NCI-H226 (cell line): ENCODE data around the gene KRTAP4-16.
A peak's percentile ranks its signal among the peaks of the same experiment; 100 is the strongest.
"Not testable (repeated sequence)": the region's sequence is repeated elsewhere in the genome, so short reads cannot be mapped to it uniquely, and the experiment has no call there.

Source experiments
- DNase-seq: peaks from one replicate; pipeline ENCODE4 v3.0.0-alpha.2; 2015

KRTAP4-16 gene

GRCh38 chr17:41101586-41102259, at the start of gene KRTAP4-16:
Gene KRTAP4-16, minus strand, starts transcription at chr17:41102209. Its CDS starts 0 bp downstream, at chr17:41102209.
- DNase-seq: no peak

- DNase-seq: no peak
These were observed 49.5 kb upstream of the KRTAP4-16 start for GRCh38 chr17:41151525-41151924.

DNA sequence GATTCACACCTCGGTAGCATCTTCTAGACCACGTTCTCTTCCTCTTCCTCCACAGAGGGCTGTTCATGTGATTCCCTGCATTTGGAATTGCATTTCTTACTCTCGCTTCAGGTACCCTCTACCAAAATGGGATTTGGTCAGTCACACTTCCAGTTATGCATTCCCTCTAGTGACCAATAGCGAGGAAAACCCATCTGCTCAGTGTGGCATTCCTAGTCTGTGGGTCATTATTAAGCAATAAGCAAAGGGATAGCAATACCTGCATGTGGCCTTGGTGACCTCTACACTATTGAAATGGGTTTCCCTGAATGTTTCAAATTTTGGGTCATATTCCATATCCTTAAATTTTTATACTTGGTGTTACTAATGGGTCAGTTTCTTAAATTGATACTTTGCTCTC, 48.0 kb upstream of the KRTAP4-16 start:
- no peak for DNase-seq

GRCh38 chr17:41149652-41149985, 47.6 kb upstream of the KRTAP4-16 start, which contains the start of gene KRTAP4-5:
Gene KRTAP4-5, minus strand, starts transcription at chr17:41149825. Its CDS starts 58 bp downstream, at chr17:41149767.
- no peak for DNase-seq

DNA sequence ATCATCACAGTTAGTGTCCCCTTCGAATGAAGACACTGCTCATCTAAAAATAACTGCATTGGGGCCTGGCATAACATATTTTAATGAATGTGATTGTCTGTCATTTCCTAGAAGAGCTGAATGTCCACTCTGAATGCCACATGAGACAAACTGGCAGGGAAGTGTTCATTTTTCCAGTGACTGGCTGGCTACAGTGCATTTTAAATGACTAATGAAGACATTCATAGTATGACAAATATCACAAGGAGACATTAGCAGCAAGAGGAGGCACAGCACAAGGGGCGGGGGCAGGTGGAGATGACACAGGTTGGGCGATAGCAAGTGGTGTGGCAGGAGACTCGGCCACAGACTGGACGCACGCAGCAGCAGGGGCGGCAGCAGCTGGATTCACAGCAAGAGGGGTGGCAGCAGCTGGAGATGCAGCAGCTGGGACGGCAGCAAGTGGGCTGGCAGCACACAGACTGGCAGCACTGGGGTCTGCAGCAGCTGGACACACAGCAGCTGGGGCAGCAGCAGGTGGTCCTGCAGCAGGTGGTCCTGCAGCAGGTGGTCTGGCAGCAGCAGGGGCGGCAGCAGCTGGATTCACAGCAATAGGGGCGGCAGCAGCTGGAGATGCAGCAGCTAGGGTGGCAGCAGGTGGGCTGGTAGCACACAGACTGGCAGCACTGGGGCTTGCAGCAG, 47.1 kb upstream of the KRTAP4-16 start:
- not testable (repeated sequence) for DNase-seq

GRCh38 chr17:41147531-41148204, 45.7 kb upstream of the KRTAP4-16 start:
- DNase-seq: no peak

DNA sequence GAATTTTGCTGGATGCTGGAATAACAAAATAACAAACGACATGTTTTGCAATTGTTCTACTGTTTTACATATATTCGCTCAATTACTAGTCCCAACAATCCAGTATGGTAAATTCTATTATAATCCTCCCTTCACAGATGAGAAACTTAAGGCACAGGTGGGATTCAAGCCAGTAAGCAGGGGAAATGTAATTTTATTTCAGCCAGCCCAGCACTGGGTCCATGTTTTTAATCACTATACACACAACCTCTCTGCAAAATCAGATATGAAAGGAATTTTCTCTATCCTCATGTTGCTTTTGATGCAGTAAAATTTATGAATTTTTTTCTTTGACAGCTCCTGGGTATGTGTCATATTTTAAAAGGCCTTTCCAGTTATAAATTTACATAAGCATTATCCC, 43.3 kb upstream of the KRTAP4-16 start:
- DNase-seq: no peak

GRCh38 chr17:41144846-41145245, 42.8 kb upstream of the KRTAP4-16 start:
- no peak for DNase-seq

GRCh38 chr17:41141361-41141760, 39.4 kb upstream of the KRTAP4-16 start:
- DNase-seq: peak; percentile 52

GRCh38 chr17:41140360-41141131, 38.5 kb upstream of the KRTAP4-16 start, which contains the start of gene KRTAP4-6:
Gene KRTAP4-6, minus strand, starts transcription at chr17:41140544. Its CDS starts 57 bp downstream, at chr17:41140487.
- DNase-seq: peak; percentile 90

DNA sequence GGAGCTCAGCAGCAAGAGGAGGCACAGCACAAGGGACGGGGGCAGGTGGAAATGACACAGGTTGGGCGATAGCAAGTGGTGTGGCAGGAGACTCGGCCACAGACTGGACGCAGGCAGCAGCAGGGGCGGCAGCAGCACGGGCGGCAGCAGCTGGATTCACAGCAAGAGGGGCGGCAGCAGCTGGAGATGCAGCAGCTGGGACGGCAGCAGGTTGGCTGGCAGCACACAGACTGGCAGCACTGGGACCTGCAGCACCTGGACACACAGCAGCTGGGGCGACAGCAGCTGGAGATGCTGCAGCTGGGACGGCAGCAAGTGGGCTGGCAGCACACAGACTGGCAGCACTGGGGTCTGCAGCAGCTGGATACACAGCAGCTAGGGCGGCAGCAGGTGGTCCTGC, 37.9 kb upstream of the KRTAP4-16 start:
- not testable (repeated sequence) for DNase-seq

- DNase-seq: no peak
These were observed 32.1 kb upstream of the KRTAP4-16 start for GRCh38 chr17:41133880-41134735.

- peak; percentile 88 for DNase-seq
These were observed 30.0 kb upstream of the KRTAP4-16 start for GRCh38 chr17:41131979-41132378.

GRCh38 chr17:41127371-41127770, 25.4 kb upstream of the KRTAP4-16 start:
- DNase-seq: no peak

DNA sequence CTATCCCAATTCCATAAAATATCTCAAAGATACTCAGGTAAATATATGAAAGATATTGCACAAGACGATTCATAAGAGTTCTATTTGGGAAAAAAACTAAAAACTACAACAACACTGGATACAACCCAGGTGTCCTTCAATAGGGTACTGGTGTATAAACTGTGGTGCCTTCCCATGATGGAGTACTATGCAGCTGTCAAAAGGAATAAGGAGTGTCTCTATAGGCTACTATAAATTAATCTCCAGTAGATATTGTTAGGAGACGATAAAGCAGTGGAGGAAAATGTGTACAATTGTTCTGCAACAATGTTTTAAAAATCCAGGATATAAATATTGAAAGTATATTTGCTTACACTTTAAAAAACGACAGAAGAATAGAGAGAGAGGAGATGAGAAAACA, 24.4 kb upstream of the KRTAP4-16 start:
- DNase-seq: no peak

GRCh38 chr17:41125064-41125463, 23.1 kb upstream of the KRTAP4-16 start:
- DNase-seq: no peak

- DNase-seq: not testable (repeated sequence)
These were observed 22.0 kb upstream of the KRTAP4-16 start, which contains the start of gene KRTAP4-12 for GRCh38 chr17:41123991-41124371. Gene KRTAP4-12, minus strand, starts transcription at chr17:41124182. Its CDS starts 60 bp downstream, at chr17:41124122.

GRCh38 chr17:41123292-41123990, 21.4 kb upstream of the KRTAP4-16 start:
- not testable (repeated sequence) for DNase-seq

DNA sequence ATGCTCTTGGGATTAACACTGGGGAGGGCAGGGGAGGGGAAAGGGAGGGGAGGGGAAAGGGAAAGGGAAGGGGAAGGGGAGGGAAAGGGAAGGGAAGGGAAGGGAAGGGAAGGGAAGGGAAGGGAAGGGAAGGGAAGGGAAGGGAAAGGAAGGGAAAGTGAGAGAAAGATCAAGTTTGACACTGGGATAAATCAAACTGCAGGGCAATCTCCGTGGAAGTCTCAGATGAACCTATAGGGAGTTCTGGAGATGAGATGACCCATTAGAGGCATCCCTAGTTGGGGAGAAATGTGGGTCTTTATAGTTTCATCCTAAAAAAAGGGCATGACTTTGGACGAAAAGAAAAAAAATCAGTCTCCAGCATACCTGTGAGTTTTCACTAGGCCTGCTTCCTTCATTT, 19.7 kb upstream of the KRTAP4-16 start:
- no peak for DNase-seq

GRCh38 chr17:41119696-41120690, 18.0 kb upstream of the KRTAP4-16 start:
- DNase-seq: not testable (repeated sequence)
